Mesendoderm (in vitro differentiated cells): Measurements from ENCODE around the gene CLSTN2.

ENCODE experiments used
- DNase-seq: peaks from one replicate; pipeline ENCODE4 v3.0.0; 2013
- H2AK5ac ChIP-seq: 2 replicates; pipeline ENCODE4 v1.6.1; 2013; ENCODE audit warnings: low read length, inconsistent platforms
- H2BK120ac ChIP-seq: 2 replicates; pipeline ENCODE4 v1.6.1; 2013; ENCODE audit warnings: low read depth, mild to moderate bottlenecking, low read length, moderate library complexity, mixed read lengths
- H2BK15ac ChIP-seq: replicated peaks from 2 replicates; pipeline ENCODE4 v1.6.1; 2013; ENCODE audit warnings: low read depth, mild to moderate bottlenecking, moderate library complexity
- H2BK5ac ChIP-seq: 2 replicates; pipeline ENCODE4 v1.6.1; 2013; ENCODE audit warnings: low read length, inconsistent platforms
- H3K18ac ChIP-seq: 2 replicates; pipeline ENCODE4 v1.6.1; 2013; ENCODE audit warnings: mild to moderate bottlenecking, low read length, mixed read lengths
- H3K23ac ChIP-seq: one replicate; pipeline ENCODE4 v1.6.1; 2013; ENCODE audit warnings: low read length
- H3K27ac ChIP-seq: 2 replicates; pipeline ENCODE4 v1.5.1; 2013; ENCODE audit warnings: low read depth, mild to moderate bottlenecking, inconsistent platforms, low read length, moderate library complexity
- H3K27me3 ChIP-seq: 2 replicates; pipeline ENCODE4 v1.6.1; 2013; ENCODE audit warnings: low read length, control low read depth, mild to moderate bottlenecking, inconsistent platforms; ENCODE audit not compliant: insufficient read depth, poor library complexity
- H3K36me3 ChIP-seq: 2 replicates; pipeline ENCODE4 v1.6.1; 2013; ENCODE audit warnings: low read length, inconsistent platforms; ENCODE audit not compliant: control insufficient read depth, insufficient read depth
- H3K4ac ChIP-seq: one replicate; pipeline ENCODE4 v1.6.1; 2013; ENCODE audit warnings: low read depth, mild to moderate bottlenecking, low read length, moderate library complexity
- H3K4me1 ChIP-seq: 2 replicates; pipeline ENCODE4 v1.6.1; 2013; ENCODE audit warnings: low read depth, low read length, inconsistent platforms; ENCODE audit not compliant: control insufficient read depth
- H3K4me2 ChIP-seq: 2 replicates; pipeline ENCODE4 v1.6.1; 2013; ENCODE audit warnings: low read length
- H3K4me3 ChIP-seq: 2 replicates; pipeline ENCODE4 v1.5.1; 2013; ENCODE audit warnings: mild to moderate bottlenecking, low read length
- H3K56ac ChIP-seq: one replicate; pipeline ENCODE4 v1.6.1; 2013; ENCODE audit warnings: low read length
- H3K79me1 ChIP-seq: 2 replicates; pipeline ENCODE4 v1.6.1; 2013; ENCODE audit warnings: low read length, inconsistent platforms
- H3K79me2 ChIP-seq: 2 replicates; pipeline ENCODE4 v1.6.1; 2013; ENCODE audit warnings: mild to moderate bottlenecking, low read length; ENCODE audit not compliant: control insufficient read depth, insufficient read depth
- H3K9ac ChIP-seq: 2 replicates; pipeline ENCODE4 v1.6.1; 2013; ENCODE audit warnings: low read length, inconsistent platforms
- H4K5ac ChIP-seq: one replicate; pipeline ENCODE4 v1.6.1; 2013; ENCODE audit warnings: low read length
- H4K8ac ChIP-seq: one replicate; pipeline ENCODE4 v1.6.1; 2013; ENCODE audit warnings: low read depth, mild to moderate bottlenecking, control low read depth, low read length, moderate library complexity
- WGBS: extraction: QIAGEN DNeasy Blood & Tissue Kit; methylation state at CpG from one replicate; pipeline ENCODE4 v1.1.7; 2013; ENCODE audit warnings: low lambda C conversion rate, missing lambda C conversion rate; ENCODE audit not compliant: insufficient coverage; ENCODE audit errors: extremely low coverage; 5-methylcytosine and 5-hydroxymethylcytosine counted together

Gene CLSTN2

GRCh38 chr3:140375002-140375401 is 440.0 kb downstream of the CLSTN2 start:
- no peaks in the 10 kb centered on the region for H3K27me3 ChIP-seq
- no peak overlapping the region for H3K56ac ChIP-seq
- DNase-seq = no peak
- no peak overlapping the region for H3K18ac ChIP-seq
- H3K4me3 ChIP-seq = no peak overlapping the region
- H2BK15ac ChIP-seq = no peak overlapping the region
- no peak overlapping the region for H3K23ac ChIP-seq
- H3K4me2 ChIP-seq = no peak overlapping the region
- no peaks in the 10 kb centered on the region for H3K79me1 ChIP-seq
- no peak overlapping the region for H4K5ac ChIP-seq
- no CpG with 5 or more reads among the region's 1 CpG for WGBS
- no peak overlapping the region for H3K9ac ChIP-seq
- no peak overlapping the region for H3K27ac ChIP-seq
- no peak overlapping the region for H2AK5ac ChIP-seq
- no peaks in the 10 kb centered on the region for H3K36me3 ChIP-seq
- H2BK5ac ChIP-seq = no peak overlapping the region
- no peak overlapping the region for H3K4ac ChIP-seq
- H4K8ac ChIP-seq = no peak overlapping the region
- no peaks in the 10 kb centered on the region for H3K4me1 ChIP-seq
- no peak overlapping the region for H2BK120ac ChIP-seq
- no peaks in the 10 kb centered on the region for H3K79me2 ChIP-seq

- WGBS = no CpG with 5 or more reads among the region's 1 CpG
- Histone ChIP-seq H3K79me2 (no peaks in the 10 kb centered on the region), H2BK120ac (no peak overlapping the region)
Measured at GRCh38 chr3:140376136-140376889, 441.3 kb downstream of the CLSTN2 start.

DNA sequence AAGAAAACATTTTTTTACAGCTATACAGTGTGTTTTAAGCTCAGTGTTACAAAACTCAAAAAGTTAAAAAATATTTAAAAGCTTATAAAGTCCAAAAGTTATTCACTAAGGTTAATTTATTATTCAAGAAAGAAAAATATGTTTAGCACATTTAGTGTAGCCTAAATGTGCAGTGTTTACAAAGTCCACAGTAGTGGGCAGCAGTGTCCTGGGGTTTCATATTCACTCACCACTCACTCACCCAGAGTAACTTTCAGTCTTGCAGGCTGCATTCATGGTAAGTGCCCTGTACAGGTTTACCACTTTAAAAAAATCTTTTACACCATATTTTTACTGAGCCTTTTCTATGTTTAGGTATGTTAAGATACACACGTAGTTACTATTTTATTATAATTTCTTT is 442.7 kb downstream of the CLSTN2 start:
- Histone ChIP-seq H3K56ac (no peak overlapping the region), H2AK5ac (no peak overlapping the region), H2BK120ac (no peak overlapping the region), H2BK15ac (no peak overlapping the region), H3K18ac (no peak overlapping the region), H3K79me2 (no peaks in the 10 kb centered on the region), H3K27me3 (no peaks in the 10 kb centered on the region), H2BK5ac (no peak overlapping the region), H3K4me2 (no peak overlapping the region), H3K36me3 (no peaks in the 10 kb centered on the region), H3K4me1 (no peaks in the 10 kb centered on the region), H3K4ac (no peak overlapping the region), H3K9ac (no peak overlapping the region), H3K23ac (no peak overlapping the region), H4K5ac (no peak overlapping the region), H3K4me3 (no peak overlapping the region), H3K27ac (no peak overlapping the region), H4K8ac (no peak overlapping the region), H3K79me1 (no peaks in the 10 kb centered on the region)
- no CpG with 5 or more reads among the region's 1 CpG for WGBS
- DNase-seq = no peak

More at GRCh38 chr3:140376136-140376889, 441.3 kb downstream of the CLSTN2 start:
- H3K27ac ChIP-seq = no peak overlapping the region
- H2BK15ac ChIP-seq = no peak overlapping the region
- no peaks in the 10 kb centered on the region for H3K27me3 ChIP-seq
- no peak overlapping the region for H3K4me2 ChIP-seq
- no peak overlapping the region for H2BK5ac ChIP-seq
- H2AK5ac ChIP-seq = no peak overlapping the region
- no peak overlapping the region for H3K23ac ChIP-seq
- H3K9ac ChIP-seq = no peak overlapping the region
- no peak overlapping the region for H3K56ac ChIP-seq
- H3K4me3 ChIP-seq = no peak overlapping the region
- no peak overlapping the region for H4K5ac ChIP-seq
- H3K36me3 ChIP-seq = no peaks in the 10 kb centered on the region
- no peak overlapping the region for H3K18ac ChIP-seq
- no peaks in the 10 kb centered on the region for H3K79me1 ChIP-seq
- no peaks in the 10 kb centered on the region for H3K4me1 ChIP-seq
- no peak overlapping the region for H4K8ac ChIP-seq
- H3K4ac ChIP-seq = no peak overlapping the region
- no peak for DNase-seq

GRCh38 chr3:140378571-140379340 is 443.8 kb downstream of the CLSTN2 start:
- H3K56ac ChIP-seq = no peak overlapping the region
- H3K36me3 ChIP-seq = no peaks in the 10 kb centered on the region
- no peak overlapping the region for H2BK5ac ChIP-seq
- H3K27ac ChIP-seq = no peak overlapping the region
- no peaks in the 10 kb centered on the region for H3K27me3 ChIP-seq
- H3K4me3 ChIP-seq = no peak overlapping the region
- H3K4me2 ChIP-seq = no peak overlapping the region
- H4K8ac ChIP-seq = no peak overlapping the region
- H2BK120ac ChIP-seq = no peak overlapping the region
- H3K79me2 ChIP-seq = no peaks in the 10 kb centered on the region
- H3K18ac ChIP-seq = no peak overlapping the region
- no peak overlapping the region for H4K5ac ChIP-seq
- DNase-seq = peak; percentile 3
- no peak overlapping the region for H2AK5ac ChIP-seq
- H3K4me1 ChIP-seq = no peaks in the 10 kb centered on the region
- WGBS = no CpG with 5 or more reads among the region's 3 CpGs
- H3K79me1 ChIP-seq = no peaks in the 10 kb centered on the region
- no peak overlapping the region for H3K23ac ChIP-seq
- no peak overlapping the region for H2BK15ac ChIP-seq
- H3K4ac ChIP-seq = no peak overlapping the region
- no peak overlapping the region for H3K9ac ChIP-seq

GRCh38 chr3:140384028-140384771 is 449.2 kb downstream of the CLSTN2 start:
- Histone ChIP-seq H3K79me1 (no peaks in the 10 kb centered on the region), H3K4me1 (no peaks in the 10 kb centered on the region), H4K8ac (no peak overlapping the region), H3K4me3 (no peak overlapping the region), H3K79me2 (no peaks in the 10 kb centered on the region), H3K4ac (no peak overlapping the region), H3K36me3 (no peaks in the 10 kb centered on the region), H3K23ac (no peak overlapping the region), H2BK120ac (no peak overlapping the region), H3K27me3 (no peaks in the 10 kb centered on the region), H4K5ac (no peak overlapping the region), H3K9ac (no peak overlapping the region), H3K18ac (no peak overlapping the region), H2BK5ac (no peak overlapping the region), H3K4me2 (no peak overlapping the region), H3K56ac (no peak overlapping the region), H2AK5ac (no peak overlapping the region), H2BK15ac (no peak overlapping the region), H3K27ac (no peak overlapping the region)
- no peak for DNase-seq
- whole genome bisulfite sequencing = no CpG with 5 or more reads among the region's 8 CpGs
